ENCODE measurements around the gene IFNLR1.

The IFNLR1 gene

DNA sequence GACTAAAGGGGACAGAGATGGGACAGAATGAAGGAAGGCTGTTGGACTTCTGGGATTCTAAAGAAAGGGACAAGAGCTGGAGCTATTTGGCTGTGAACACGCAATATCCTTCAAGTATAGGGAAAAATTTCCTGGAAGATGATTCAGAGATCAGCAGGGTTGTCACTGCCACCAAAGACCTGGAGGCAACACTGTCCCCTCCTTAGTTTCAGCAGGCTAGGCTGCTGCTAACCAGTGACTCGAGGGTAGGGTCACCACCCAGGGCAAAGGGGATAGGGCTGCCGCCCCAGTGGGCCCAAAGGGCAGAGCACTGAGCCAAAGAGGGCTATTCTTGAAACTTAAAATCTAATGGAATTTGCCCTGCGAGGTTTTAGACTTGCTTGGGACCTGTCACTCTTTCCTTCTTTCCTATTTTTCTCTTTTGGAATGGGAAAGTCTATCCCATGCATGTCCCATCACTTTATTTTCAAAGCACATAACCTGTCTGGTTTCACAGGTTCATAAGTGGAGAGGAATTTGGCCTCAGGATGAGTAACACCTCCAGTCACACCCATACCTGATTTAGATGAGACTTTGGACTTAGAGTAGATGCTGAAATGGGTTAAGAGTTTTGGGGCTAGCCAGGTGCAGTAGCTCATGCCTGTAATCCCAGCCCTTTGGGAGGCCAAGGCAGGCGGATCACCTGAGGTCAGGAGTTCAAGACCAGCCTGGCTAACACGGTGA, 11.9 kb downstream of the IFNLR1 start:
- DNase-seq (ENCODE audit: low read depth), result no peak

DNA sequence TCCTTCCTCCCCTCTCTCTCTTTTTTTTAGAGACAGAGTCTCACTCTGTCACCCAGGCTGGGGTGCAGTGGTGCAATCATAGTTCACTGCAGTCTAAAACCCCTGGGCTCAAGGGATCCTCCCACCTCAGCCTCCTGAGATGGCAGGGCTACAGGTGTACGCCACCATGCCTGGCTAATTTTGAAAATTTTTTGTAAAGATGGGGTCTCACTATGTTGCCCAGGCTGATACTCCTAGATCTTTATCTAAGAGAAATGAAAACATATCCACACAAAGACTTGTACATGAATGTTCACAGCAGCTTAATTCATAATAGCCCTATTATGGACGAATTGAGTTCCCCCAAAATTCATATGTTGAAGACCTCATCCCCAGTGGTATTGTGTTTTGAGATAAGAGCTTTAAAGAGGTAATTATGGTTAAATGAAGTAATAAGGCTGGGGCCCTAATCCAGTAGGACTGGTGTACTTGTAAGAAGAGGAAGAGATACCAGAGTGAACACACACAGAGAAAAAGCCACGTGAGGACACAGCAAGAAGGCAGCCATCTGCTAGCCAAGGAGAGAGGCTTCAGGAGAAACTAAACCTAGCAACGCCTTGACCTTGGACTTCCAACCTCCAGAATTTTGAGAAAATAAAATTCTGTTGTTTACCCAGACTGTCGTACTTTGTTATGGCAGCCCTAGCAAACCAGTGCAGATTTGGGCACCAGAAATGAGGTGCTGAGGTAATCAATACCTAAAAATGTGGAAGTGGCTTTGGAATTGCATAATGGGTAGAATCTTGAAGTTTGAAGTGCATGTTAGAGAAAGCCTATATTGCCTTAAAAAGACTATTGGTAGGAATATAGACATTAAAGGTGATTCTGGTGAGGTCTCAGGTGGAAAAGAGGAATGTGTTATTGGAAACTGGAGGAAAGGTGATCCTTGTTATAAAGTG, 13.2 kb downstream of the IFNLR1 start:
- DNase-seq (ENCODE audit: low read depth), result no peak

DNA sequence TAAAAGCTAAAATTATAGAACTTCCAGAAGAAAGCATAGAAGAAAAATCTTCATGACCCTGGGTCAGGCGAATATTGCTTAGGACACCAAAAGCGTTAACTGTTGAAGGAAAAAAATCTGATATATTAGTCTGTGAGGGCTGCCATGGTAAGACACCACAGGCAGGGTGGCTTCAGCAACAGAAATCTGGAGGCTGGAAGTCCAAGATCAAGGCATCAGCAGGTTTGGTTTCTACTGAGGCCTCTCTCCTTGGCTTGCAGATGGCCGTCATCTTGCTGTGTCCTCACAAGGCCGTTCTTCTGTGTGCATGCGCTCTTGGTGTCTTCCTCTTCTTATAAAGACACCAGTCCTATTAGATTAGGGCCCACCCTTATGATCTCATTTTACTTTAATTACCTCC, 14.5 kb downstream of the IFNLR1 start:
- DNase-seq (ENCODE audit: low read depth), result no peak

DNA sequence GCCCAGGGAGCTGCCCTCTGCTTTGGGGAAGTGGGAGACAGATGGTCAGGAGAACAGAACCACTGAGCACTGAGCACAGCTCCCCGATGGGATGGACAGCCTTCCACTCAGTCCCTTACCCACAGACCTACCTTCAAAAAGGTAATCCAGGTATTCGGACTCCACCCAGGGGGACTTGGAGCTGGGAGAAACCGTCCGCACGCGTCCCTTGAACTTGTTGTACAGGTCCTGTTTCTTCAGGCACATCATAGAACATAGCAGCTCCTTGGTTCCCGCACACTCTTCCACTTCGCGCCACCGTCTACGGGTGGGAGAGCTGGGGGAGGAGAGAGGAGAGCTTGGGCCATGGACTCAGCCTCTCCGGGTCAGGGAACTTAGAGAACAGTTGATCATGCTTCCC, 17.8 kb downstream of the IFNLR1 start:
- DNase-seq (ENCODE audit: low read depth), result no peak

DNA sequence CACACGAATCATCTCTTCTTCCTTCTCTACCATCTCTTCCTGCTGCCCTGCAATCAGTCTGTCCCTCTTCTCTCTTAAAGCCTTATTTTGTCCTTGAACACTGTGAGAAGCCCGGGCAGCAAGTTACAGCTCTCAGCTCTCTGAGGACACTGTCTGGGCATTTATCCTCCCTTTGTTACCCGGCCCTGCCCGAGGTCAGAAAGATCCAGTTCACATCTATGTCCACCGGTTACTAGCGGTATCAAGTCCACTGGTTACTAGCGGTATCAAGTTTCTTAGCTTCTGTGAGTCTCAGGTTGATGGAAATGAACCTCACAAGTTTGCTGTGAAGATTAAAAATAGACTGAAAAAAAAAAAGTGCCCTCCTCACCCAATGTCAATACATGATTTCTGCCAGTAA, 18.8 kb downstream of the IFNLR1 start:
- DNase-seq (ENCODE audit: low read depth), result no peak

DNA sequence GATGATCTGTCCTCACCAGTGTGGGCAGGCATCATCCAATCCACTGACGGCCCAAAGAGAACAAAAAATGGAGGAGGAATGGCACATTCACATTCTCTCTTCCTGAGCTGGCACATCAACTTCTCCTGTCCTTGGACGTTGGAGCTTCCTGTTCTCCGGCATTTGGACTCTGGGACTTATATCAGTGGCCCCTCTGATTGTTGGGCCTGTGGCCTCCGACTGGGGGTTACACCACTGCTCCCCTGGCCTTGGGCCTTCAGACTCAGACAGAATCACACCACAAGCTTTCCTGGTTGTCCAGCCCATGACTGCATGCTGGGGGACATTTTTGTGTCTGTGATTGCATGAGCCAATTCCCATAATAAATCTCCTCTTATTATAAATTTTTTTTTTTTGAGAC, 20.1 kb downstream of the IFNLR1 start:
- no peak for DNase-seq (ENCODE audit: low read depth)

DNA sequence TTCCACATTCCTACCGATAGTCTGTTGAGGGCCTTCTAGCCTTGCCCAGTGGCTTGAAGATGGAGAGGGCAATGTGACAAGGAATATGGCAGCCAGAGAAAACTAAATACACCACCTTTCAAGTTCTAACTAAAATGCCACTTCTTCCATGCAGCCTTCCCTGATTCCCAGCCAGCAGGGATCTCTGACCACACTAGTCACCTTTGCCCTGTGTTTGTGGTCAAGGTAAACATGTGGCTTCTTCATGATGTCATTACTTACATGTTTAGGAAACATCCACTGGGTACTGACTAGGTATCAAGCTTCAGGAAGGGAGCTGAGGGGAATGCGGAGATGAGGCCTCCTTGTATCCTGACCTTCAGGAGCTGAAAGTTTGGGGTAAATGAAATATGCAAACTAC, 21.6 kb downstream of the IFNLR1 start:
- no peak for DNase-seq (ENCODE audit: low read depth)

DNA sequence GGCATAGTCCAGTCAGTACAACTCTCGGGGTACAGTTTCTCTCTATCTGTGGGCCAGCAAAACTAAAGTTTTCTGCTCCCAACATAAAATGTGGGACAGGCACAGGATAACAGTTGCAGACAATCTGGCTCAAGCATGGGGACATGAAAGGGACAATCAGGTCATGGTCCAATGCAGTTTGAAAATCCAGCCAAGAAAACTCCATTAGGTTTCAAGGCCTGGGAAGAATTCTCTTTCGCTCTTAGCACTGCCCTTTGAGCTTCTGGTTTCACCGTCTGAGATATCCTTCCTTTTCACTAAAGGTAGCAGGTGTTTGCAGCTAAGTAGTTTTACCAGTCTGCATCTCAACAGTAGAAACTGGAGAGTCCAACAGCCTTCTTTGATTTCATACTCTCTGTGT, 23.1 kb downstream of the IFNLR1 start:
- no peak for DNase-seq (ENCODE audit: low read depth)

DNA sequence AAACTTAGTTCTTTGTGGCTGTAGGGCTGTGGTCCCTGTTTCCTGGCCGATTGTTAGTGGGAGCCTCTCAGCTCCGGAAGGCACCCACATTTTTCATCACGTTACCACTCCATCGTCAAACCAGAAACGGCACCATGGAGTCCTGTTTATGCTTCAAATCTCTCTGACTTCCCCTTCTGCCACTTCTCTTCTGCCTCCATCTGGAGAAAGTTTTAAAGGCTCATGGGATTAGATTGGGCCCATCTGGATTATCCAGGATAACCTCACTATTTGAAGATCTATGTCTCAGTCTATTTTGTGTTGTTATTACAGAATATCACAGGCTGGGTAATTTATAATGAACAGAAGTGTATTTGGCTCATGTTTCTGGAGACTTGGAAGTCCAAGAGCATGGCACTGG, 24.9 kb downstream of the IFNLR1 start:
- DNase-seq (ENCODE audit: low read depth), result no peak

DNA sequence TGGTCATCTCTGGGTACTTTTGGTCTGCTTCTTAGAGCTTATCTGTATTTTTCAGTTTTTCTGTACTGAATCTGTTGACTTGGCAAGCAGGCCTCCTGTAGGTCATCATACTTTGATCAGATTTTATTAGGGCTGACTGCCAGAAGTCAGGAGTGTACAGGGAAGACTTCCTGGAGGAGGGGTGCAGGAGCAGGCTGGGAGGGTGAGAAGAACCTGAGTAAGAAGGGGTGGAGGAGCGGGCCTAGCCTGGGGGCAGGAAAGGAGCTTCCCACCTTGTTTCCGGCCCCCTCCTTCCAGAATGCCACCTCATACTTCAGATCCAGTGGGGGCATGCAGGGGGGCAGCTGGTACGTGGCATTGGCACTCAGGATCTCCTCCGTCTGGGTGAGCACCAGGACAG, 25.8 kb downstream of the IFNLR1 start:
- no peak for DNase-seq (ENCODE audit: low read depth)

DNA sequence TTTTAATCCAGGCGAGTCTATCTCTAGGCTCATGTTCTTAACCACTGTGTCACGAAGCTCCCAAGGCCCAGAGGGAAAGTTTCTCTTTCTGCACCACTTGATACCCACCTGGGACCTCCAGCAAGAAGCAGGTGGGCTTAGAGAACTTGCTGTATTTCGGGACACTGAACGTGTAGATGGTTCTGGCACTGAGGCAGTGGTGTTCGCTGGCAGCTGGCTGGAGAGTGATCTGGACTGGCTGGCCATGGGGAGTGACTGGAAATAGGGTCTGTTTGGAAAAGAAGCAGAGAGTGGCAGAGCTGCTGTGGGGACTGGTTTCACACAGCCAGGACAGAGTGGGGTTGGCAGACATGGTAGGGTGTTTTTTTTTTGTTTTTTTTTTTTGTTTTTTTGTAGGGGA, 27.7 kb downstream of the IFNLR1 start:
- DNase-seq (ENCODE audit: low read depth), result no peak

DNA sequence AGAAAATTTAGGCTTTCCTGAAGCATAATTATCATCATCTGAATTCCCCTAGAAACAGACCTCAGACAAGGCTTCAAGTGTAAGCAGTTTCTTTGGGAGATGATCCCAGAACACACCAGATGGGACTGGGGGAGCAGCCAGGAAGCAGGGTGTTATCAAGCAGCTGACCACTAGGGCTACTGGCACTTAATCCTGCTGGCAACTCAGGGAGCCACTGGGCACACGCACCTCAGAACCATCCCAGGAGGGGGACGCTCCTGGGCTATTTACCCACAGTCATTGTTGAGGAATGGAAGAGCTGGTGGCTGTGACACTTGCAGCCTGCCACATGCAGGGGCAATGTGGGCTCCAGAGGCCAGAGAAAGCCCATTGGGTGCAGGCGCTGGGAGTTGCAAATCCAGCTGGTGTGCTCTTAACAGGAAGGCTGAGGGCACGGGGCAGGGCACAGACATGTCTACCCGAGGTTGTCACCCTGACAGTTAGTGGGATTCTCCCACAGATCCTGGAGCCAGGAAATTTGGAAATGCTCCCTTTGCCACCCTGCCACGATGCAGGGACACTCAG, 29.1 kb downstream of the IFNLR1 start:
- DNase-seq (ENCODE audit: low read depth), result no peak

DNA sequence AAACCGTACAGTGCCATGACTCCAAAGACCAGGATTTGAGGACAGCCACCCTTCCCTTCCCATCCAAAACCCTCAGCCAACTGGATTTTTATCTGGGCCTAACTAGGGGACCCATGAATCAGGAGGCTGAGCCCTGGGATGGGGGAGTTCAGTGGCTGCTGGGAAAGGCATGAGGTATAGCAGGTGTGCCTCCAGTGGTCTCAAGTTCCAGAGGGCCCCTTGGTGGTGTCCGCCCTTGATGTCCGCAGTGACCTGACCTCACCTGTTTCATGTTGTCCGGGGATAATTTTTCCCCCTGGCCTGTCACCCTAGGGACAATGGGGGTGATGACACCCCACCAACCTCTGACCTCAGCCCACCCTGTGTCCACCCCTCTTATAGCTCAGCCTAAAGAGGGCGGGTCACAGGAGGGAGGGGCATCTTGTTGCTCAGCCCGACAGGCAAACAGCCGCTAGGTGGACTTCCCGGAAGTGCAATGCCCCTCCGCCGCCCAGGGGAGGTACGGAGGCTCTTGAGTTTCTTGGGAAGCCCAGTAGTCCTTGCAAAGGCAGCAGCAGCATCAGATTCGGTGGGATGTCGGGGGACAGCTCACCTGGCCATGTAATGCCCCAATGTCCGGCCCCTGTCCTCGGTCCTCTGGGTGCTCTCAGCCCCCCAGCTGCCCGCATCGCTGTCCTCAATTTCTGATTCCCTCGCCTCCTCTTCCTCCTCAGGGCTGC, 30.4 kb downstream of the IFNLR1 start:
- no peak for DNase-seq (ENCODE audit: low read depth)

DNA sequence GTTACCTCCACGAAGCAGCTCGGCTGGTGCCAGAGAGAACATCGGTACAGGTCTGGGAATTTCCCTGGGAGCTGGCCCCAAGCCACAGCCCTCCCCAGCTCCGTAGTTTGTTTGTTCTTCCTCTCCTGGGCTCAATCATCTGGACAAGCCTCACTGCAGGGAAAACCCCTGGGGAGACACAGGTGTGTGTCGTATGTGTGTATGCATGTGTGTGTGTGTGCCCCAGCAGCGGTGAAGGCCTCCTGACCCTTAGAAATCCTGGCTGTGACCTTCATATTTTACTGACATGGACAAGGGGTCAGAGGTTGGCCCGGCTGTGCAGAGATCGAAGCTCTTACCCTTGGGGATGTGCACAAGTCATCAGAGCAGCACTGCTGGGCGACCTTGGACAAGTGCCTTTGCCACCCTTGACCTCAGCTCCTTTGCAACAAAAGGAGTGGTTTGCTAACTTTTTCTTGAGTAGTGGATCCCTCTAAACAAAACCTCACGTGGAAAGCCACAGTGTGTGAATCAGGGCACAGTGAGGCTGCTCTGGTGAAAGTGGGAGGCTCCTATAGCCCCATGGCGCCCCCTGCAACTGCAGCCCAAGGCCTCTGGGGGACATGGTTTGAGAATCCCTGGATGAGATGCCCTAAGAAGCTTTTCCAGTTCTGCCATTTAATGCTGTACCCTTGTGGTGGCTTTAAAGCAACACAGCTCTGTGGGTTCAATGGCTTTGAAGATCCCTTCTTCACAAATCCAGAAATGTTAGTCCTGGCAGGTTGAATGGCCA, 31.9 kb downstream of the IFNLR1 start:
- DNase-seq (ENCODE audit: low read depth), result no peak

DNA sequence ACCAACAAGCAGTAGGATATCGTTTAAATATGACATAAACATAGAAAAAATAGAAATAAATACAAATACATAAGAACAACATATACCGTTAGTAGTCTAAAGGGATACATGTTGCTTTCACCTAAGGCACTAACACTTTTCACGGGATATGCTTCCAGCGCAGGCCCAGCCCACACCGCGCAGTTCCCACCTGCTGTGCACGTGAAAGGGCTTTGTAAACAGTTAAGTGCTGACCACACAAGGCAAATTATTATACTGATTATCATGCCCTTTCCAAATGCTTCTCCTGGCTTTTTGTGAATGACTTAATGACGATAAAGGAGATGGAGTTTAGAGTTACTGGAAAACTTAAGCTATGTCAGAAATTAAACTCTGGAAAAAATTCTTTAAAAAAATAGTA, 32.9 kb downstream of the IFNLR1 start:
- no peak for DNase-seq (ENCODE audit: low read depth)

DNA sequence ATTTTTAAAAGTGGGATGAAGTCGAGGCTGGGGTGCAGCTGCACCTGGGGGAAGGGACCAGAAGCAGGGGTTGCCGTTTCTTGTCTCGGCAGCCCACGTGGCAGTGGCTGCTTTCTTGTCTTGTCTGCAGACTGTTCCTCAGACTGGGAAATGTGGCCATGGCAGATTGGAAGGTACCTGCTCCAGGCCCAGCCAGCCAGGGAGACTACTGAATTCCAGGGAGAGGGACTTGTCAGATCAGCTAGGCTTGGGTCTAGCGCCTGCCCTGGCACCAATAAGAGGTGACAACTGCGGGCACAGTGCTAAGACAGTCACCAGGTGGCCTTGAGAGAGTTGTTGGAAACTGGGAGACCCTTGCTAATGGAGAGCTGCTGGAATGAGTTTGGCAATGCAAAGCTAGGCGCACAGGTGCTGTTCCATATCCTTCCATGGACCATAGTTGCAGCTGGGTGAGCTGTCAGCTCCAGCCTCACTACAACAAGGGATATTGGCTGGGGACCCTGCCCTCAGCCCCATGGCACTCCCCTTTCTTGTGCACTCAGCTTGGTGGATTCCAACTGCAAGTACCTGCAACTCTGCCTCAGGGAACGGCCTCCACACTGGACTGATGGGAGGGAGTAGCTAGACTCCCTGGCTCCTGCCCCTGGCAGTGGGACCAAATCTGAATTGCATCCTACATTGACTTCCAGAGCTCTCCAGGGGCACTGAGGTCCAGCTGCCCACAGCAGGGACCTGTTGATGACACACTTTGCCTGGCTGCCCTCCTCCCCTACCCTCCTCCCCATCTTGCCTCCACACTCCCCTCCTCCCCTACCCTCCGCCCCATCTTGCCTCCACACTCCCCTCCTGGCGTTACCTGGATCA, 34.2 kb downstream of the IFNLR1 start:
- DNase-seq (ENCODE audit: low read depth), result no peak

DNA sequence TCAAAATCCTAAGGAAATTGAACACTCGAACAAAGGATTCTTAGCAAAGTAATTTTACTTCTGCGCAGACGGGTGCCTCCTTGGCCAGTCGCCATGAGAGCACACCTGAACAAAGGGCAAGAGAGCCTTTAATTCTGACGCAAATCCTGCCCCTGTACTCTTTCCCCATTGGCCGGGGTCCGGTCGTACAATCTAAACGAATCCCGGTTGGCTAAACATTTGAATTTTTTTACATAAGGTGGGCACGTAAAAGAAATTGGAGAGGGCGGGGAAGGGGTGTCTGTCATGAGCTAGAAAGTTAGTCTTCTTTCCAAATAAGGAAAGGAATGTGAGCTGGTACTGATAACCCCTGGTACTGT, 35.9 kb downstream of the IFNLR1 start:
- DNase-seq (ENCODE audit: low read depth), result no peak

DNA sequence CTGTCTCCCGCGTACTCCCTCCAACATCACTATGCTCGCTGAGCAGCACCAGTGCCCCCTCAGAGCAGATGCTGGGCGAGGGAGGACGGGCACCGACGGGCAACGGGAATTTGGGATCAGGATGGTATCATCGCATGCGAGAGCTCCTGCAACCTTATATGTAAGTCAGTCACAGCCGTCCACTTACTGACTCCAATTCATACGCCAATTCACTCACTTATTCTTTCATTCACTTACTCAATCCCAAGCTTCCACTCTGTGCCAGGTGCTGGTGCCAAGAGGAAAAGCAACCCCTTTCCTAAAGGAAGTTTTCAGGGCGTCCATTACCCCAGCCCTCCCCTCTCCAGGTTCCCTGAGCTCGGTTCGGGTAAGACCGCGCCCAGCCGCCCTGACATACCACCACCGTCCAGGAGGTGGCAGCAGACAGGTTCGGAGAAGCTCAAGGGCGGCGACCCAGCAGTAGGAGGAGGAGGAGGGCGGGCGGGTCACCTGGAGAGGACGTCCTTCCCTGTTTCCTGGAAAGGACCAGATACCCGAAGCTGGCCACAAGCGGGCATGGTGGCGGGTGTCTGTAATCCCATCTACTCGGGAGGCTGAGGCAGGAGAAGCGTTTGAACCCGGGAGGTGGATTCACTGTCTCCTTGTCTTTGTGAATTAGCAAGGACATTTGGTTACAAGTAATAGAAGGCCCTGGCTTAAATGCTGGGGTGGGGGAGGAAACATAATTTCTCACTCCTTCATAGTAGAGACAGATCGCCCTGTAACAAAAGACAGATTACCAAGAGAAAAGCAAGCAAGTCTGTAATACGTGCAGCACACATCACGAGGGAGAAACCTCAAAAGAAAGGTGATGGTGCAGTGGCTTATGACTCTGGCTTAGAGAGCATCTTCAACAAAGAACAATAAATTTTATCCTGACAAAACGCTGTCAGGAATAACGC, 36.6 kb downstream of the IFNLR1 start:
- peak; percentile 77 for DNase-seq (ENCODE audit: low read depth)

DNA sequence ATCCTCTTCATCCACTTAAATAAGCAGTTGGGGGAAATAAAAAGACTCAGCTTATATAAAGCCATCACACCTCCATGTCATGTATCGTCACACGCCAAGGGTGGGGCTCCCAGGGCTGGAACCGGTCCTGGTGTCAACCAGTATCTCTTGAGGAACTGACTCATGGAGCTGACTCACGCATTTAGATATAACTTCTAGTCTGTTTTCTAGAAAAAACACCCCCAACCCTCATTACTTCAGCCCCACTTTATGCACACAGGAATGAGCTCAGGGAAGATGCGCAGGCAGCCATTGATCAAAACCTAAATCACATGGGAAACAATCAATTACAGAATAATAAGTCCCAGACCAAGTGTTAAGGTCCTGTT, 37.2 kb downstream of the IFNLR1 start:
- peak; percentile 52 for DNase-seq (ENCODE audit: low read depth)

DNA sequence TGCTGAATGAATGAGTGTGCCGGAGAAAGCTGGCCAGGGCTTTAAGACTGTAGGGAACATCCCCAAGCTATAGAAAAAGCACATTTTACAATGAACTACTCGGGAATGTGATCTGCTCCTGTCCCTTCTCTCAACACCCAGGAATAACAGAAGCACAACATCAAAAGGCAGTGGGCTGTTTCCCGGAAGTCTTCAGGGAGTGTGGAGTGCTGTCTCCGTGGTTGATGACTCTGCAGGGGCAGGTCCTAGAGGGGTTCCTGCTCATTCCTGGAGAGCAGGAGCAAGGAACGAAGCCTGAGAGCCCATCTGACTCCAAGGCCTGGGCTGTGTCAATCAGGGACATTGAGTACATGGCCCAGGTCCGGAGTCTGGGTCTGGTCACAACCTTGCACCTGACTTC, 39.3 kb downstream of the IFNLR1 start:
- no peak for DNase-seq (ENCODE audit: low read depth)
